Epithelial cell of proximal tubule (primary cell): ENCODE measurements around the gene LARGE2. TPM values are rescaled to one million over a fixed set of nuclear protein-coding genes. Genes with fewer than 3 reads are reported as not detected.
A peak's percentile ranks its signal among the peaks of the same experiment; 100 is the strongest.

Experiments
- DNase-seq: peaks from one replicate; pipeline ENCODE4 v3.0.0-alpha.2; 2011; ENCODE audit warnings: low read depth
- H3K4me3 ChIP-seq: 2 replicates; pipeline ENCODE4 v1.5.1; 2011; ENCODE audit warnings: low read depth, mild to moderate bottlenecking, low read length
- total RNA-seq: library from RNA; depleted of rRNA; stranded (reverse); fragments of >200 nt; gene quantifications from 2 replicates; pipeline ENCODE4 v1.2.3, GENCODE V29; 2015
- TF ChIP-seq, protein P1 (sequence below): conservative IDR thresholded peaks from 2 replicates; pipeline ENCODE4 v1.5.1; 2012; ENCODE audit warnings: low read depth, mild to moderate bottlenecking, low read length

The LARGE2 gene
- total RNA-seq, 1 donor from 2014 or later: 3.3 TPM

DNA sequence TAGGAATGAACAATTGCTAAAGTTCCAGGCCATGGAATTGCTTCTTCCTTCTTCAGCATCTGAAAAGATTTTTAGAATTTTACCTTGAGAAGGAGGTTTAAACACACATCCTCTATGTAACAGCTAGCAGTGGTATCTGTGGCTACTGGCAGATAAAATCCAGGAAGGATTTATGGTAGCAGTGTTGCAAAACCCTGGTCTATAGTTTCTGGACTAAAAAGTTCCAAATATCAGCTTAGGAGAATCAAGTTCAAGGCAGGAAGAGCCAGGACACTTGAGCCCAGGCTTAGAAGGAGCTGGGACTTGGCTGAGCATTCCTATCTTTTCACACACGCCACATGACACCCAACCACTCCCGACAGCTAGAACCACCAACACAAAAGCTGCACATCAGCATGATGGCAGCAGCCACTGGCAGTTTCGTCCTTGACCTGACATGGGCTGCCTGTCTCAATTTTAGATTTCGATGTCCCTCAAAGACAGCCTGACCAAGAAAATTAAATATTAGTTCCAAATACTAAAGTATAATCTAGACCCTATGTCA, 14.1 kb downstream of the LARGE2 start:
- DNase-seq: no peak
- H3K4me3 ChIP-seq: no peak overlapping the region
- TF ChIP-seq, protein P1, sequence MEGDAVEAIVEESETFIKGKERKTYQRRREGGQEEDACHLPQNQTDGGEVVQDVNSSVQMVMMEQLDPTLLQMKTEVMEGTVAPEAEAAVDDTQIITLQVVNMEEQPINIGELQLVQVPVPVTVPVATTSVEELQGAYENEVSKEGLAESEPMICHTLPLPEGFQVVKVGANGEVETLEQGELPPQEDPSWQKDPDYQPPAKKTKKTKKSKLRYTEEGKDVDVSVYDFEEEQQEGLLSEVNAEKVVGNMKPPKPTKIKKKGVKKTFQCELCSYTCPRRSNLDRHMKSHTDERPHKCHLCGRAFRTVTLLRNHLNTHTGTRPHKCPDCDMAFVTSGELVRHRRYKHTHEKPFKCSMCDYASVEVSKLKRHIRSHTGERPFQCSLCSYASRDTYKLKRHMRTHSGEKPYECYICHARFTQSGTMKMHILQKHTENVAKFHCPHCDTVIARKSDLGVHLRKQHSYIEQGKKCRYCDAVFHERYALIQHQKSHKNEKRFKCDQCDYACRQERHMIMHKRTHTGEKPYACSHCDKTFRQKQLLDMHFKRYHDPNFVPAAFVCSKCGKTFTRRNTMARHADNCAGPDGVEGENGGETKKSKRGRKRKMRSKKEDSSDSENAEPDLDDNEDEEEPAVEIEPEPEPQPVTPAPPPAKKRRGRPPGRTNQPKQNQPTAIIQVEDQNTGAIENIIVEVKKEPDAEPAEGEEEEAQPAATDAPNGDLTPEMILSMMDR: no peak

DNA sequence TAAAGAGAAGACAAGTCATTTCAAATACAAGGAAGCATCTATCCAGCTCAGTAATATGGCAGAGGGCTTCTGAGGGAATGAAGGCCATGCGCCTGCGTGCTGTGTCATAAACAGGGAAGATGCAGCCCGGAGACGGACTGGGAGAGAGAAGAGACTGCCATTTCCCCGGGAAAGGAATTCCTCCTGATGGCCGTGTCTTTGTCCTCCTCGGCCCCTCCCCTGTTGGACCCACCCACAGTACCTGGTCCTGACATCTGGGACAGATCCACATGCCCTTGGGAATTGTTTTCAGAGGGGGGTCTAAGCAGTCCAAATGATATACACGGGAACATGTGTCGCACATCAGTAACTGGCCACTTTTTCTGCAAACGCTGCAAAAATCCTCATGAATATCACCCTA, 15.5 kb downstream of the LARGE2 start:
- no peak overlapping the region for H3K4me3 ChIP-seq
- DNase-seq: no peak
- TF ChIP-seq, protein P1: no peak

DNA sequence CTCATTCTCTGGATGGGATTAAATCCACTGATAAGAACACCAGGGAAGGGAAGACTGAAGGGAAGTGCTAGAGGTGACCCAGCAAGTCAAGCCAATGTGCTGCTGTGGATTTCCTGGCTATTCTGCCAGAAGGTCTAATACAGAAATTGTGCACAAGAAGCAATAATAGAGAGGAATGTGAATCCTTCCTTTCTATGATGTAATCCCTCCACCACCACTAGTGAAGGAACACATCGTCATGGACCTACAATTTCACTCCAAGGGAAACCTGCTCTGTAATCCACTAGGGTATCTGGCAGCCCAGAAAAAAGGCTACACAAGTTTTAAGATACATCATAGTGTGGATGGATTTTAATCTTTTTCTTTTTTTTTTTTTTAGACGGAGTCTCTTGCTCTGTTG, 17.4 kb downstream of the LARGE2 start:
- no peak for DNase-seq
- TF ChIP-seq, protein P1: no peak

DNA sequence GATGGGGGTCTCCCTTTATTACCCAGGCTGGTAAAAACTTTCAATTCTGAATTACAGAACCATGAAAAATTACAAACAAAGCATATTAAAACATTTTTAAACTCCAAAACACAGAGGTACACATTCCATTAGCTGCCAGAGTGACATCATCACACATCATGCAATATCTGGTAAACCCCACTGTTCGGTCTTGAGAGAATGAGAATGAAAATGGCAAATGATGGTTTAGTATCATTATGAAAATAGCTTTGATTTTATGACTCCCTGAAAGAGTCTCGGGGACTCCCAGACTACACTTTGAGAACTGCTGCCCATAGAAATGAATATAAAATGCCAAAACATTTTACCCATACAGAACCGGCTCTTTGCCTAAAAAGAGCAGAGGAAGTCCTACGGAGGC, 18.8 kb downstream of the LARGE2 start:
- TF ChIP-seq, protein P1: no peak
- DNase-seq: no peak
- no peak overlapping the region for H3K4me3 ChIP-seq

More for the DNA sequence above, 17.4 kb downstream of the LARGE2 start:
- H3K4me3 ChIP-seq: no peak overlapping the region

DNA sequence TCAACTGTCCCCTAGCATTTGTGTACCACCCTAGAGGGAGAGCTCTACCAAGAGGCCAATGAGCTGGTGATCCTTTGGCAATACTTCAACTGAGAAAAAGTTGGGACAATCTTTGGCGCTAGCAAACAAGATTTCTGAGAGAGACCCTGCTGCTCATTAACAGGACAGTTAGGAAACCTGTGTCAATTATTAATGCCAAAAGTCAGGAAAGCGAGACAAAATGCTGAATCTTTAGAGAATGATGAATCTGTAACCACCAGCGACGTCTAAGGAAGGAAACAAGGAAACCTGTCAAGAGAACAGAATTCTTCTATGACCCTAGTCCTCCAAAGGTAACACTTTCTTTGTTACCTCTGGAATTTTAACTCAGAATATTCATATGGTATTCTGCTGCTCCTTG, 19.9 kb downstream of the LARGE2 start:
- TF ChIP-seq, protein P1: no peak
- DNase-seq: peak; percentile 72

DNA sequence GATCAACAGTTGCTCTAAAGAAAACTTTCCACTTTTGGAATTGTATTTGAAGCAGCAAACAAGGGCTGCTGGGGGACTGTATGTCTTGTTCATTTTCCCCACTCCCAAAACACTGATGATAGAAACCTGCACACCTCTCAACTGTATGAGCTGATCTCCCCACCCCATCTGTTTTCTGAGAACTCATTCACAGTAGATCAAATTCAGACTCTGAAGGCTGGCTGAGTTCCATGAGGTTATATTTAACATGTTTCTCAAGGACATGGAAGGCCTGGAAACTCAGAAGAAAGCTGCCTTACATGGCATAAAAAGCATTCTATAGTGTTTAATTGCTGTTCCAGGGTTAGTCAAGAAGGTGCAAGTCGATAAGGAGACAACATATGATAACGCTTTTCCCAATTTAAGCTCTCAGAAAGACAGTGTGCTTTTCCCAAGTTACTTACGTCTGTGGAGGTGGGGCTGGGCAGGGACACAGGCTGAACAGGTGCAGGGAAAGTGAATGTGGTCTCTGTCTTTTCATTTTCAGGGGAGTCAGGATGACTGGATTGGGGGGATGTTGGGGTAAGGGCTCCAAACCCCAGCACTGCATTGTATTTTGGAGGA, 23.0 kb downstream of the LARGE2 start:
- no peak for DNase-seq
- TF ChIP-seq, protein P1: no peak
- no peak overlapping the region for H3K4me3 ChIP-seq

More for the DNA sequence above, 19.9 kb downstream of the LARGE2 start:
- H3K4me3 ChIP-seq: no peak overlapping the region

DNA sequence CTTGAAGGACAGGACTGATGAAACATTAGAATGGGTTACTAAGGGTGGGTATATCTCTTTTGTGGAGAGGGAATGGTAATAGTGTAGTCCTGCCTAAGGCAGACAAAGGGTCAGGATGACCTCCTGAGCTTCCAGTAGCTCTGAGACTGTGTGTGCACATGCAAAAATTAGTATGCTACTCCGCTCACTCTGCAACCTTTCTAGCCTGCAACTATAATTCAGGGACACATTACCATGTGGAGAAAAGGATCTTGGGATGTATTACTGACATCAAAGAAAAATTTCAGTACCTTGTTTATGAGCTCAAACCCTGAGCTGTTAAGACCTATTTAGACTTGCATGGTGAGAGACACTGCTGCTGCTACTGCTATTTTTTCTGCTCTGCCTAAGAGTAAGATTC, 25.4 kb downstream of the LARGE2 start:
- no peak overlapping the region for H3K4me3 ChIP-seq
- DNase-seq: no peak
- TF ChIP-seq, protein P1: no peak
